Ovary (tissue), 9 donors: Measurements from ENCODE around the gene CCL19. TPM values are rescaled to one million over a fixed set of nuclear protein-coding genes. Genes with fewer than 3 reads are reported as not detected.

Experiments used
- DNase-seq, 5 donors: peaks; one replicate each; pipeline ENCODE4 v3.0.0-alpha.2; 2019 to 2020
- H3K27ac ChIP-seq, 2 donors: fragments of 200-600 bp; one replicate each; pipeline versions ENCODE4 v1.5.1 to v1.8.0; 2019 to 2022
- H3K27me3 ChIP-seq: fragments of 200-600 bp; one replicate; pipeline ENCODE4 v1.8.0; 2022
- H3K36me3 ChIP-seq: fragments of 200-600 bp; sonication (generic); one replicate; pipeline ENCODE4 v1.5.1; 2019
- H3K4me1 ChIP-seq: one replicate; pipeline ENCODE4 v1.8.1; 2013; ENCODE audit warnings: mild to moderate bottlenecking, moderate library complexity; ENCODE audit not compliant: insufficient read depth
- H3K4me3 ChIP-seq: fragments of 200-600 bp; sonication (generic); one replicate; pipeline ENCODE4 v1.5.1; 2017
- H3K9me3 ChIP-seq, 2 donors: fragments of 200-600 bp in 1 of 2; sonication (generic) in 1 of 2; one replicate each; pipeline versions ENCODE4 v1.5.1 to v1.8.1; 2013 to 2019; ENCODE audit warnings: mild to moderate bottlenecking in 1 of 2, moderate library complexity in 1 of 2
- EP300 ChIP-seq: sonication (generic); formaldehyde crosslinking; IDR thresholded peaks from one replicate; pipeline ENCODE4 v1.6.1; 2017; ENCODE audit warnings: antibody characterized with exemption
- POLR2A ChIP-seq: fragments of 450-650 bp; IDR thresholded peaks from one replicate; pipeline ENCODE4 v1.6.1; 2017; ENCODE audit warnings: antibody characterized with exemption, mild to moderate bottlenecking, moderate library complexity
- WGBS, 3 donors: extraction: QIAGEN DNeasy Blood & Tissue Kit in 1 of 3; methylation state at CpG; one replicate each; pipeline versions ENCODE4 v1.1.5 to v1.1.7; 2013 to 2017; 5-methylcytosine and 5-hydroxymethylcytosine counted together
- intact Hi-C, 4 donors: fragments of 100-400 bp; cut with DNase I; formaldehyde crosslinking; loops; one replicate each; pipeline versions ENCODE4 v1.11.0 to v1.15.1; 2022 to 2023
- polyA plus RNA-seq, 2 donors: library from polyadenylated mRNA; stranded (reverse); fragments of 200-250 nt in 1 of 2; fragments of 350-450 nt in 1 of 2; fragmentation: Illumina TruSeq in 1 of 2; extraction: RNeasy Lipid Tissue Mini Kit (QIAGEN cat#74804) in 1 of 2; gene quantifications; one replicate each; pipeline ENCODE4 v1.2.3, GENCODE V29; 2013 to 2014
- total RNA-seq, 7 donors: library from RNA; depleted of rRNA in 2 of 7; stranded (reverse); fragments of >200 nt in 2 of 7; fragmentation: NEBNext Ultra II Directional in 3 of 7; extraction: Animal tissue kit (Norgen Biotek cat#: 25700) in 3 of 7; gene quantifications; one replicate each; pipeline versions ENCODE4 v1.1.0 to v1.2.4, GENCODE V29; 2016 to 2023
- TF ChIP-seq, protein P1 (sequence below), 3 donors: fragments of 450-650 bp in 2 of 3; fragments of 200-600 bp in 1 of 3; IDR thresholded peaks; one replicate each; pipeline versions ENCODE4 v1.5.1 to v1.8.0; 2016 to 2022; ENCODE audit warnings: antibody characterized with exemption in 3 of 3, mild to moderate bottlenecking in 1 of 3
- donor health status: DM: no; HTN: no; CAD: no; lungs with moderate emphysema.
- donor health status: DM: no; HTN: no; CAD: no.
- donor health status: Bipolar disorder and iron deficiency.
- donor health status: DM: yes; HTN: yes; CAD: no.
- donor health status: DM: no; HTN: no; CAD: no.
- donor health status: DM: yes; HTN: yes; CAD: no.

The CCL19 gene
- total and polyA plus RNA-seq, 9 donors, result 0.40 to 14.9 (median 7.7) TPM; not detected in 5

DNA sequence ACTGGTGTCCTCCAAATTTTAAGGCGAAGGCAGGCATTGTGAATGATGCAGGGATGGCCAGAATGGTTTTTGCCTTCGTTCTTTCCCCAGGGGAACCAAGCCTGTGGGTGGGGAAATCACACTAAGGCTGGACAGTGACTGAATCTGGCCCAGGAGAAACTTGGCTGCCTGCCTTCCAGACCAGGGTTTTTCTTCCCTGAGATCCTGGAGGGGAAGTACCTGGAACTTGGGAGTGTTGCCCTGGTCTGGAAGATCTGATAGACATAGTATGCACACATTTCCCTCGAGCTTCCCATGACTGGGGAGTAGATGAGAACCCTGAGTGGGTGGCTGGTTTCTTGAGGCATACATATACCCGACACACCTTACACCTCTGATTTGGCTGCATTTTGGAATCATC is 39.8 kb downstream of the CCL19 start:
- intact Hi-C loops, result no loop called here
- WGBS, 3 donors, result 26 to 36% (median 27%) methylated on average over 4 of the region's 4 CpGs
- peak overlapping the region in 1 of 2 donors; percentile 81 for H3K27ac ChIP-seq
- DNase-seq, result peak in 4 of 5 donors; percentile 52 to 58 (median 56)
- no peaks in the 10 kb centered on the region for H3K27me3 ChIP-seq
- H3K4me1 ChIP-seq, result peaks cover 46% of the 10 kb centered on the region
- peak overlapping the region; percentile 36 for H3K4me3 ChIP-seq
- H3K9me3 ChIP-seq, result no peaks in the 10 kb centered on the region
- TF ChIP-seq POLR2A, result no peak
- TF ChIP-seq EP300, result no peak
- TF ChIP-seq, protein P1, sequence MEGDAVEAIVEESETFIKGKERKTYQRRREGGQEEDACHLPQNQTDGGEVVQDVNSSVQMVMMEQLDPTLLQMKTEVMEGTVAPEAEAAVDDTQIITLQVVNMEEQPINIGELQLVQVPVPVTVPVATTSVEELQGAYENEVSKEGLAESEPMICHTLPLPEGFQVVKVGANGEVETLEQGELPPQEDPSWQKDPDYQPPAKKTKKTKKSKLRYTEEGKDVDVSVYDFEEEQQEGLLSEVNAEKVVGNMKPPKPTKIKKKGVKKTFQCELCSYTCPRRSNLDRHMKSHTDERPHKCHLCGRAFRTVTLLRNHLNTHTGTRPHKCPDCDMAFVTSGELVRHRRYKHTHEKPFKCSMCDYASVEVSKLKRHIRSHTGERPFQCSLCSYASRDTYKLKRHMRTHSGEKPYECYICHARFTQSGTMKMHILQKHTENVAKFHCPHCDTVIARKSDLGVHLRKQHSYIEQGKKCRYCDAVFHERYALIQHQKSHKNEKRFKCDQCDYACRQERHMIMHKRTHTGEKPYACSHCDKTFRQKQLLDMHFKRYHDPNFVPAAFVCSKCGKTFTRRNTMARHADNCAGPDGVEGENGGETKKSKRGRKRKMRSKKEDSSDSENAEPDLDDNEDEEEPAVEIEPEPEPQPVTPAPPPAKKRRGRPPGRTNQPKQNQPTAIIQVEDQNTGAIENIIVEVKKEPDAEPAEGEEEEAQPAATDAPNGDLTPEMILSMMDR (IDR thresholded peaks at IDR 0.05), result no peak
- no peaks in the 10 kb centered on the region for H3K36me3 ChIP-seq

DNA sequence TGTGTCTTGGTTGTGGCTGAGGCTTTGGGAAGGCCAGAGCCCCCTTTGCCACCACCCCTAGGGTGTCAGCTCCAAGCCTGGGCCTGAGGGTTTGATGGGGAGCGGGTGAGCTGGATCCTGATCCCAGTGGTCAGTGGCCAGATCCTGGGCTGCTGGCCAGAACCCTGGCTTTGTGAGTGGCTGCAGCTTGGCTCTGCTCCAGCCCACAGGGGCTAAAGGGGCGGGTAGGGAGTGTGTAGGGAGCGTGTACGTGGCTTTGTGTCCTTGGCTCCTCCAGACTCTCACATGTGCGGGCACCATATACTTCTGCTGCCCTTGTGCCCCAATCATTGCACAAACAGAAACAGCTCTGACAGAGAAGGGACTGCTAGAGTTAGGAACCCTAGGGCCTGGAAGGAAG is 40.3 kb downstream of the CCL19 start:
- no peaks in the 10 kb centered on the region for H3K9me3 ChIP-seq
- peaks cover 48% of the 10 kb centered on the region for H3K4me1 ChIP-seq
- H3K27ac ChIP-seq, result peak overlapping the region in 1 of 2 donors; percentile 81
- no peak overlapping the region for H3K4me3 ChIP-seq
- DNase-seq, result peak in 4 of 5 donors; percentile 48 to 71 (median 64)
- no peaks in the 10 kb centered on the region for H3K36me3 ChIP-seq
- intact Hi-C loops, result no loop called here
- no peaks in the 10 kb centered on the region for H3K27me3 ChIP-seq
- TF ChIP-seq, protein P1 (IDR thresholded peaks at IDR 0.05), result no peak
- no peak for TF ChIP-seq EP300
- TF ChIP-seq POLR2A, result no peak
- WGBS, 3 donors, result 37 to 49% (median 42%) methylated on average over 5 of the region's 5 CpGs

DNA sequence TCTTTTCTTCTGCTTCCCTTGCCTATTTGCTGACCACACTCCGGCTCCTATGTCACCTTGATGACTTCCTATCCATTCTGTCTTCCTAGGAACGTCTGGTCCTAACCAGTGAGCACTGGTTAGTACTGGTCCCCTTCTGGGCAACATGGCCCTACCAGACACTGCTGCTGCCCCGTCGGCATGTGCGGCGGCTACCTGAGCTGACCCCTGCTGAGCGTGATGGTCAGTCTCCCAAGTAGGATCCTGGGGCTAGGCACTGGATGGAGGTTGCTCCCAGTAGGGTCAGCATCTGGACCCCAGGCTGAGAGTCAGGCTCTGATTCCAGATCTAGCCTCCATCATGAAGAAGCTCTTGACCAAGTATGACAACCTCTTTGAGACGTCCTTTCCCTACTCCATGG is 42.4 kb downstream of the CCL19 start:
- Histone ChIP-seq H3K27me3 (no peaks in the 10 kb centered on the region), H3K4me3 (no peak overlapping the region), H3K27ac (no peak overlapping the region), H3K9me3 (no peaks in the 10 kb centered on the region), H3K4me1 (peaks cover 33% of the 10 kb centered on the region), H3K36me3 (no peaks in the 10 kb centered on the region)
- intact Hi-C loops, result no loop called here
- DNase-seq, result no peak
- WGBS, 3 donors, result 90 to 94% (median 93%) methylated on average over 8 of the region's 8 CpGs
- no peak for TF ChIP-seq EP300
- TF ChIP-seq, protein P1 (IDR thresholded peaks at IDR 0.05), result no peak

DNA sequence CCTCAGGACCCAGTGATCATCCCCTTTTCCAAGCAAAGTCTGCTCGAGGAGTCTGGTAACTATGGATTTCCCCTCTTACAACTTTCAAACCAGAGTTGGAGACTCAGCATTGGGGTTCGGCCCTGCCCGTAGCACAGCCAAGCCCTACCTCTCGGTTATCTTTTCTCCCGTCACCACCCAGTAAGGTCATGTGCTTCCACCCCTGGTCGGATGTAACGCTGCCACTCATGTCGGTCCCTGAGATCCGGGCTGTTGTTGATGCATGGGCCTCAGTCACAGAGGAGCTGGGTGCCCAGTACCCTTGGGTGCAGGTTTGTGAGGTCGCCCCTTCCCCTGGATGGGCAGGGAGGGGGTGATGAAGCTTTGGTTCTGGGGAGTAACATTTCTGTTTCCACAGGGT is 43.4 kb downstream of the CCL19 start:
- WGBS, 3 donors, result 56 to 77% (median 58%) methylated on average over 10 of the region's 10 CpGs
- TF ChIP-seq POLR2A (no peak), EP300 (no peak)
- TF ChIP-seq, protein P1 (IDR thresholded peaks at IDR 0.05), result no peak
- H3K4me1 ChIP-seq, result peaks cover 24% of the 10 kb centered on the region
- no peaks in the 10 kb centered on the region for H3K27me3 ChIP-seq
- H3K9me3 ChIP-seq, result no peaks in the 10 kb centered on the region
- H3K4me3 ChIP-seq, result peak overlapping the region; percentile 82
- DNase-seq, result no peak
- H3K36me3 ChIP-seq, result no peaks in the 10 kb centered on the region
- H3K27ac ChIP-seq, result peak overlapping the region in 1 of 2 donors; percentile 54
- intact Hi-C loops, result no loop called here

GRCh38 chr9:34647084-34647403 is 44.0 kb downstream of the CCL19 start:
- Histone ChIP-seq H3K9me3 (no peaks in the 10 kb centered on the region), H3K27ac (peak overlapping the region; percentile 54 to 79), H3K36me3 (no peaks in the 10 kb centered on the region), H3K4me1 (peaks cover 19% of the 10 kb centered on the region), H3K4me3 (peak overlapping the region; percentile 82), H3K27me3 (no peaks in the 10 kb centered on the region)
- 3 to 13% (median 5%) methylated on average over 8 of the region's 8 CpGs for WGBS, 3 donors
- intact Hi-C loops, result no loop called here
- no peak for DNase-seq
- TF ChIP-seq EP300 (no peak), POLR2A (no peak)
- TF ChIP-seq, protein P1 (IDR thresholded peaks at IDR 0.05), result no peak
